Skeletal muscle cell (primary cell): ENCODE results near the gene CLDN2.
"Not testable (repeated sequence)": the region's sequence is repeated elsewhere in the genome, so short reads cannot be mapped to it uniquely, and the experiment has no call there.

Source experiments
- DNase-seq: peaks from one replicate; pipeline ENCODE4 v3.0.0-alpha.2; 2010; ENCODE audit warnings: low read depth
- H3K4me3 ChIP-seq: 2 replicates; pipeline ENCODE4 v1.5.1; 2011; ENCODE audit warnings: low read depth, mild to moderate bottlenecking, control low read depth, low read length, moderate library complexity

The CLDN2 gene

GRCh38 chrX:106919932-106920452, at the start of gene CLDN2:
TSS of gene CLDN2 (plus strand) at chrX:106920402. CDS start at chrX:106928229, 7,827 bp downstream.
- H3K4me3 ChIP-seq, result no peak within 1 kb of the TSS
- DNase-seq, result no peak

- H3K4me3 ChIP-seq, DNase-seq: not testable (repeated sequence)
Observed at GRCh38 chrX:106872796-106873195, 47.4 kb upstream of the CLDN2 start.

- no peak overlapping the region for H3K4me3 ChIP-seq
- DNase-seq, result no peak
Observed at GRCh38 chrX:106874075-106874474, 46.1 kb upstream of the CLDN2 start.

- DNase-seq, result no peak
- no peak overlapping the region for H3K4me3 ChIP-seq
Observed at GRCh38 chrX:106875151-106875550, 45.1 kb upstream of the CLDN2 start.

- no peak for DNase-seq
- H3K4me3 ChIP-seq, result no peak overlapping the region
Observed at GRCh38 chrX:106889468-106889867, 30.7 kb upstream of the CLDN2 start.

- H3K4me3 ChIP-seq, result no peak overlapping the region
- DNase-seq, result no peak
Observed at GRCh38 chrX:106891762-106892460, 28.3 kb upstream of the CLDN2 start.

GRCh38 chrX:106894392-106894909, 25.8 kb upstream of the CLDN2 start:
- DNase-seq, result no peak
- no peak overlapping the region for H3K4me3 ChIP-seq

GRCh38 chrX:106894978-106895452, 25.2 kb upstream of the CLDN2 start:
- no peak overlapping the region for H3K4me3 ChIP-seq
- no peak for DNase-seq

- no peak overlapping the region for H3K4me3 ChIP-seq
- DNase-seq, result no peak
Observed at GRCh38 chrX:106897259-106897658, 22.9 kb upstream of the CLDN2 start.

- H3K4me3 ChIP-seq, result no peak overlapping the region
- DNase-seq, result no peak
Observed at GRCh38 chrX:106898462-106898861, 21.7 kb upstream of the CLDN2 start.

- H3K4me3 ChIP-seq, result no peak overlapping the region
- no peak for DNase-seq
Observed at GRCh38 chrX:106899276-106899675, 20.9 kb upstream of the CLDN2 start.

- no peak for DNase-seq
- H3K4me3 ChIP-seq, result no peak overlapping the region
Observed at GRCh38 chrX:106899841-106900240, 20.4 kb upstream of the CLDN2 start.

GRCh38 chrX:106901341-106901740, 18.9 kb upstream of the CLDN2 start:
- DNase-seq, result no peak
- H3K4me3 ChIP-seq, result no peak overlapping the region

GRCh38 chrX:106901781-106902219, 18.4 kb upstream of the CLDN2 start:
- no peak for DNase-seq
- no peak overlapping the region for H3K4me3 ChIP-seq

- no peak for DNase-seq
- H3K4me3 ChIP-seq, result no peak overlapping the region
Observed at GRCh38 chrX:106902684-106903083, 17.5 kb upstream of the CLDN2 start.

- no peak within 1 kb of the TSS for H3K4me3 ChIP-seq
- DNase-seq, result no peak
Observed at GRCh38 chrX:106903291-106903824, 16.8 kb upstream of the CLDN2 start, which contains the start of gene RIPPLY1. TSS of gene RIPPLY1 (minus strand) at chrX:106903341. CDS start at chrX:106903287, 54 bp downstream.

- H3K4me3 ChIP-seq, result no peak overlapping the region
- DNase-seq, result no peak
Observed at GRCh38 chrX:106903856-106904528, 16.2 kb upstream of the CLDN2 start.

GRCh38 chrX:106905064-106905708, 15.0 kb upstream of the CLDN2 start:
- H3K4me3 ChIP-seq, result no peak overlapping the region
- DNase-seq, result no peak

- H3K4me3 ChIP-seq, result no peak overlapping the region
- no peak for DNase-seq
Observed at GRCh38 chrX:106906361-106906760, 13.8 kb upstream of the CLDN2 start.

GRCh38 chrX:106912864-106913263, 7.3 kb upstream of the CLDN2 start:
- no peak for DNase-seq
- H3K4me3 ChIP-seq, result no peak overlapping the region
